Activated naive CD4-positive, alpha-beta T cell (primary cell): ENCODE results near the gene CTDSPL.

ENCODE experiments used
- DNase-seq, 4 experiments: peaks; one replicate each; lab custom pipeline; 2025; lab: John Stamatoyannopoulos, UW

CTDSPL gene

DNA sequence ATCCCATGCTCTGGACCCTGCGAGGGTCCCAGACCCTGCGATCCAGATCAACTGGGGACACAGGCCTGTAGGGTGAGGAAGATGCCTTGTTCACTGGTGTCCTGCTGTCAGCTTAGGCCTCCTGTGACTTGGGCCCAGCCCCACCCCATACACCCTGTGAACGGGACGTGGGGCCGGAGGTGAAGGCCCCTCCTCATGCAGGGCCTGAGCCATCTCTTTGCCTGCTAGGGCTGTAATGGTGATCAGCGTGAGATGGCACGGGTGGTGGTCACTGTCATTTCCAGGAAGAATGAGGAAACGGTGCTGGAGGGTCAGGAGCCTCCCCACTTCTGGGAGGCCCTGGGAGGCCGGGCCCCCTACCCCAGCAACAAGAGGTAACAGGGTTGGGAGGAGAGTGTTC, 141.3 kb downstream of the CTDSPL start:
- no peak for DNase-seq

DNA sequence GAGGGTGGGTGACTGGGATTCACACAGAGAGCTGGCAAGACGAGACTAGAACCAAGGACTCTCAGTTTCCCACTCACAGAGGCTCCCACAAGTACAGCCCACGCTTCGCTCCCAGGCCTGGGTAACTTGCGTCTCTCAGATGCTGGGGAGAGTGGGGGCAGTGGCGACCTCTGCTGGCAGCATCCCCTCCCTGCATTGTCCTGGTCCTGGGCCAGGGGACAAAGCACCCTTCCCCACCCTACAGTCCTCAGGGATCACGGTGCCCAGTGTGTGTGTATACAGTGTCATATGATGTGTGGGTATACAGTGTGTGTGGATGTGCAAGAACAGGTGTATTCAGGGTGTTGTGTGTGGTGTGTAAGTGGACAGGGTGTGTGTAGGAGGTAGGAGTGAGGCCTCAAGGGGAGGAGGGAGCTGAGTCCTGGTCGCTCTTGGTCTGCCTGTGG, 141.7 kb downstream of the CTDSPL start:
- DNase-seq, result peak in 3 of 4 experiments; percentile 28 to 65 (median 51)

DNA sequence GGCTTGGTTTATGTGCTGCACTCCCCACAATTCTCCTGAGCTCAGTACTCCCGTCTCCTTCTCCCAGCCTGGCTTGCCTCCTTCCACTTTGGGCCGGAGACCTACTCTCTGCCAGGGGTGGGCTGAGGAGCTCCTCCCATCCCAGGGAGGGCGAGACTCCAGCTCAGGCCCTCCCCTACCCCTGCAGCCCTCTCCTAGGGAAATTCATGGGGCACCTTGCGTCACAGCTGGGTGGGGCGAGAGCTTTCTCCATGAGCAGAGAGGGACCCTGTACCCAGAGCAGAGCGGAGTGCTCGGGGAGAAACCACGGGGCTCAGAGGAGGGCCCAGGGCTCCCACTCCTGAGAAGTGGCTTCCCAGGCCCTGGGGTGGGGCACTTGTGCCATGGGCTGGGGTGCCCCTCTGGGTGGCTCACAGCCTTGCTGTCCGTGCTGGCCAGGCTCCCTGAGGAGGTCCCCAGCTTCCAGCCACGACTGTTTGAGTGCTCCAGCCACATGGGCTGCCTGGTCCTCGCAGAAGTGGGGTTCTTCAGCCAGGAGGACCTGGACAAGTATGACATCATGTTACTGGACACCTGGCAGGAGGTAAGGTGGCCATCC, 142.2 kb downstream of the CTDSPL start:
- DNase-seq, result no peak

DNA sequence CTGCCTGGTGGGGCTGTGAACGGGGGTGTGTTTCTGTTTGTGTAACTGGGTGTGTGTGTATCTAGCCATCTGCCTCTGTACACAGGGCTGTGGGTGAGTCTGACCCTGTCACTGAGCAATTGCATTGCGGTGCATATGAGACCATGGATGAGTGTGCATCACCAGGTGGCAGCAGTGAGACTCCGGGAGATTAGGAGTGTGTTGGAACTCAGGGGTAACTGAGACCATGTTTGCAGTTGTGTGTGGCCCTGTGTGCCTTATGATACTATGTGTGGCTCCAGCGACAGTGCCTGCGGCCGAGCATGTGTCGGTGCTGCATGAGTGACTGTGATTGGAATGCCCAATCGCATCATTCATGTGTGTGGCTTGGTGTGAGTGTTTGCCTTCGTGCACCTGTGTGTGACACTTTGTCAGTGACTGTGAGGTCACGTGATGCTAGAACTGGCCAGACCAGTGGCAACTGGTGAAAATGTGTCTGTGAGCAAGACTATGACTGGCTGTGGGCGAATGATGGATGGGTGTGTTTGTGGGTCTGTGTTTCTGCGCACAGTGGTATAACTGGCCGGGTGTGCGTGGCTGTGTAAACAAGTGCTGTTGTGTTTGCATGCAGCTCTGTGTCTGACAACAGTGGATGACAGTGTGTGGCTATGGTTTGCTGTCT, 142.9 kb downstream of the CTDSPL start:
- DNase-seq, result peak in 1 of 4 experiments; percentile 46

DNA sequence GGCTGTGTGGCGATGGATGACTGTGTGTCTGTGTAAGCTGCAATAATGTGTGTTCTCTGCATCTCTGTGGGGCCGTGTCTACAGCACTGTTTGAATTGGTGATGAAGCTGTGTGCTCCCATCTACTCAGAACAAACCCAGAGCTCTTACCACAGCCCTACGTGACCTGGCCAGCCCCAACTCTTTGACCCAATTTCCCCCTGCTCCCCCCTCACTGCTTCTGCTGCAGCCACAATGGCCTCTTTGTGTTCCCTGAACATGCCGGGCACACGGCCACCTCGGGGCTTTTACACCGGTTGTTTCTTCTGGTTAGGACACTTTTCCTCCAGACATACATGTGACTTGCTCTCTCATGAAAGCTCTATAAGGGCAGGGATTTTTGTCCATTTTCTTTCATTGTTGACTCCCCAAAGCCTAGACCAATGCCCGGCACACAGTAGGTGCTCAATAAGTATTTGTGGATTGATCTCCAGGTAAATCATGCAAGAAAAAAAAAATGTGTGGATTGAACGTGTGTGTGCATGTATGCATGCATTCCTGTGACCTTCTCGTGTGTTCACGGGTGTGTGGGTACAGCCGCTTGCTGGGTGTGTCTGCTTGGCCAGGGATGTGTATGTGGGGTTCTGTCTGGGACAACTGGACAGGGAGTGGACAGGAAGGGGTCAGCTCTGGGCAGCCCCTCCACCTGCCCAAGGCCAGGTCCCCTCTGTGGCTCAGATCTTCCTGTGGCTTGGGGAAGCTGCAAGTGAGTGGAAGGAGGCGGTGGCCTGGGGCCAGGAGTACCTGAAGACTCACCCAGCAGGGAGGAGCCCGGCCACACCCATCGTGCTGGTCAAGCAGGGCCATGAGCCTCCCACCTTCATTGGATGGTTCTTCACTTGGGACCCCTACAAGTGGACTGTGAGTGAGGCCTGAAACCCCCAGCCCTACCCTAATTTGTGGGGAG, 143.7 kb downstream of the CTDSPL start:
- no peak for DNase-seq

DNA sequence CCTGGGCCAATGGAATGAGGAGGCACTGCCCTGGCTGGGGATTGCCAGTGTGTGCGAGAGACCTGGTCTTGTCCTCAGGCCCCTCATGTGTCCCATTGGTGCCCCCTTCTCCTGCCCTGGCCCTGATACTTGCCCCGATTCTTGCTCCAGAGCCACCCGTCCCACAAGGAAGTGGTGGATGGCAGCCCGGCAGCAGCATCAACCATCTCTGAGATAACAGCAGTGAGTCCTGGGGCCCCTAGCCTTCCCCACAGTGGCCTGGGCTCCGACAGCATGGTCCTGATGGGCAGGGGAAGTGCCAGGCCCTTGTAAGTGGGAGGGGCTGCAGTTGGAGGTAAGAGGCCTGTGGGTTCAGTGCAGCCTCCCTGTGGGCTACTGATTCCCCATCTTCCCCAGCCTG, 144.4 kb downstream of the CTDSPL start:
- no peak for DNase-seq

DNA sequence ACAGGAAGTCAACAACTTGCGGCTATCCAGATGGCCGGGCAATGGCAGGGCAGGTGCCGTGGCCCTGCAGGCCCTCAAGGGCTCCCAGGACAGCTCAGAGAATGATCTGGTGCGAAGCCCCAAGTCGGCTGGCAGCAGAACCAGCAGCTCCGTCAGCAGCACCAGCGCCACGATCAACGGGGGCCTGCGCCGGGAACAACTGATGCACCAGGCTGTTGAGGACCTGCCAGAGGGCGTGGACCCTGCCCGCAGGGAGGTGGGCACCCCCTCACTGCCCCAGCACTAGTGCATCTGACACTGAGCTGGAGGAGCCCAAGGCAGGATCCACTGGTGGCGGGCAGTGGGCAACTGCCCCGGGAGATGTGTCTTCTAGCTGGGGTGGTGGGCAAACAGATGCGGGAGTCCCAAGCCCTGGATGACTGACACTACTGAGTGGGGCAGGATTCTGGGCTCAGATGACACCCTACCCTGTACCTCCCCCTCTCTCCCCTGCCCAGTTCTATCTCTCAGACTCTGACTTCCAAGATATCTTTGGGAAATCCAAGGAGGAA, 144.8 kb downstream of the CTDSPL start:
- DNase-seq, result no peak

DNA sequence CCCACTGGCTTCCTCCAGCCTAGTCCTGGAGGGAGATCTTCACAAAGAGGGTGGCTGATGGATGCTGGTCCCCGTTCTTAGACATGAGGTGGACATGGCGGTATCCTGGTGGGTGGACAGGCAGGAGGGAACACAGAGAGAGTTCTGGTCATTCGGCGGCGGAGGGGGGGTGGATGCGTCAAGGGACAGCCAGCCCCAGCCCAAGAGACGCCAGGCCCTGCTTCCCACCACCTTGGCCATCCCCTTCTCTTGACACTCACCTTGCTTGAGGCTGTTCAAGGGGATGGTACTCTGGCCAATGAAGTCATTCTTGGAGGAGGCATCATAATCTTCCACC, 146.0 kb downstream of the CTDSPL start:
- DNase-seq, result no peak

DNA sequence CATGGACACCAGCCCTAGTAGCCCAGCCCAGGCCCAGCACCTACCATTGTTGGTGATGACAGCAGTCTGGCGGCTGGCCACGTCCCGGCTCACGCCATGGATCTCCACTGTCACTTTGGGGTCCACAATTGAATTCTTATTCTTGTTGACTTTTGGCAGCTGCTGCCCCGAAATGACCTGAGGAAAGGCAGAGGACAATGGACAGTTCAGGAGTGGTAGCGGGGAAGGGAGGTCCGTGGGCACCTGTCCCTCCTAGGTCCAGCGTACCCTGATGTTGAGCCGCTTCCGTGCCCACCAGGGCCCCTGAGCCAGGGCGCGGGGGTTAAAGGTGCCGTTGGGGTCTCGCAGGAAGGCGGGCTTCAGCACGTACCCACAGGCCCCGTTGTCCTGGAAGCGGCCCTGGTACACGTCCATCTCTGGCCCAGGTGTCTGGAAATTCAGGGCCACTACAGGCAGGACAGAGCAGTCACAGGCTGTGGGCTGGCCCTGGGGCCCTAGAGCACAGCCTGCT, 146.6 kb downstream of the CTDSPL start:
- DNase-seq, result no peak

DNA sequence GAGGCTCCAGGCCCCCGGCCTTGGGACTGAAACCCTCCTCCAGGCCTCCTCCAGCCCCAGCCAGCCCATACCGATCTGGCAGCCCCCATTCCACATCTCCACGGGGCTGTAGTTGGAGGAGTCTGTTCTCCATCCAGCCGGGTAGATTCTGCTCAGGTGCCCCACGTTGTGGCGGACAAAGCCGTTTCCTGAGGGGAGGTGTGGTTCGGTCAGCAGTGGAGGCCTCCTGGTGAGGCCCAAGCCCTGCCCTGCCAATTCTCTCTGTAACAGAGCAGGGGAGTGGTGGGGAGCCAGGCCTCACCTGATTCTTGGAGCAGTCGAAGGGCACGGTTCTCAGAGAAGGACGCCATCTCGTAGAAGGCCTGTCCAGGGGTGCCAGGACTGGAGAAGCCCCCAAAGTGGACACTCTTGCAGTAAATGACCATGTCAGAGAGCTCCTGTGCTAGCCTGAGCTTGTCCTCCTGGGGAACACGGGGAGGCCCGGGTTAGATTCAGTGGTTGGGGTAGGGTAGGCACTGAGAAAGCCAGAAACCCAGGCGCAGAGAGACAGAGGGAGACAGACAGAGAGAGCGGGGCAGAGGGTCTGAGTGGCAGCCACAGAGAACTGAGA, 147.4 kb downstream of the CTDSPL start:
- DNase-seq, result no peak

DNA sequence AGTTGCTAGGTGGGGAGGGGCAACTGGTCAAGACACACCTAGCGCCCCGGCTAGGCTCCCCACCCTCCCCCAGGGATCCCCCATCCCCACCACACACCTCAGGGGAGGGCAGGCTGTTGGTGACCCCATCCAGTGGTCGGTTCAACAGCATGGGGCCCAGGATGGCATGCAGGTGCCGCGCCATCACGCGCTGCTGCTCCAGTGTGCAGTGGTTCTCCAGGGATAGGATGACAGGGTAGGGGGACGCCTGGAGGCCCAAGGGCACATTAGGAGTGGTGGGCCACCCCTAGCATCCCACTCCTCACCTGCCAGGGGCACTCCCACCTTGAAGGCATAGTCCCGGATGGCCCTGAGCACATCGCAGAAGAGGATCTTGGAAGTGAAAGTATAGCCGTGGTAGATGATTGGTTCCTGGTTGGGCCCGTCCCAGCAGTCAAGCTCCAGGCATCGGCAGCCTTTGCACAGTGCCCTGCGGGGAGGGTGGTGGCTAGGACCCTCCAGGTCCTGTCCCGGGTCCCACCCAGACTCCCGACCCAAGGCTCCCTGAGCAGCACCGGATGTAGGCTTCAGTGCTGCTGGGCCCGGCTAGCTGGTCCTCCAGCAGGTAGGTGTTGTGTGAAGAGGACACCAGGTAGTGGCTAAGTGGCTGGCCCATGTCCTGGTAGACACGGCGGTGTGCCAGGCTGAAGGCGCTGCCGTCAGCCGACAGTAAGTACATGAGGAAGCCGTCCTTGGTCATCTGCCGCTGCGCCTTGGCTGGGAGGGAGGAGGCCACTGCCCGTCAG, 148.3 kb downstream of the CTDSPL start:
- DNase-seq, result no peak

DNA sequence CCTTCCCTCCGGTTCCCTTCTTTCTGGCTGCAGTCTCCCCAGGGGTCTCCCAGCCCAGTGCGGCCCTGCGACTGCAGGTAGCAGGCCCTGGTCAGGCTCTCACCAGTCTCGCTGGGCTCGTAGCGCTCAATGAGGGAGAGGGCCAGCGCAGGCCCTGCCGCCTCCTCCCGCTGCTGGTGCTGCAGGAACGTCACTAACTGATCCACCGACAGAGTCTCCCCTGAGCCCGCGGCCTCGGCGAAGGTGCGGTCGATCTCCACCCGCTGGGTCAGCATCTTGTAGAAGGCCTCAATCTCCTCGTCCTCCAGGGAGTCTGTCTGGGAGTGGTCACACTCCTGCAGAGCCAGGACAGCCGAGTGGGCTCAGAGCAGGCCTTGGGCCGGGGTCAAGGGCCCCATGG, 149.4 kb downstream of the CTDSPL start:
- no peak for DNase-seq

DNA sequence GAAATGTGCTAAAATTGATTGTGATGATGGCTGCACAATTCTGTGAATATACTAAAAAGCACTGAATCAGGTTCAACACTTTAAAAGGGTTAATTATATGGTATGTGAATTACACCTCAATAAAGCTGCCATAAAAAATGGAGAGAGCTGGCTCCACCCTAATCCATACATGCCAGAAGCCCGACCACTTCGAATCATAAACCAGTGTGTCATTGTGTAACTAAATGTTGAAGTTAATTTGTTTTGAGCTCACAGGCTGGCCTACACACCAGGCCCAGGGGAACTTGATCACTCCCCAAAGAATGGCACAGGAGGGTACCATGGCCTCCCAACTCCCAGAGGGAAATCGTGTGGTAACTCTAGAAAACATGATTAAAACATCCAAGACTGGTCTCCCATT, 153.8 kb downstream of the CTDSPL start:
- DNase-seq, result no peak

DNA sequence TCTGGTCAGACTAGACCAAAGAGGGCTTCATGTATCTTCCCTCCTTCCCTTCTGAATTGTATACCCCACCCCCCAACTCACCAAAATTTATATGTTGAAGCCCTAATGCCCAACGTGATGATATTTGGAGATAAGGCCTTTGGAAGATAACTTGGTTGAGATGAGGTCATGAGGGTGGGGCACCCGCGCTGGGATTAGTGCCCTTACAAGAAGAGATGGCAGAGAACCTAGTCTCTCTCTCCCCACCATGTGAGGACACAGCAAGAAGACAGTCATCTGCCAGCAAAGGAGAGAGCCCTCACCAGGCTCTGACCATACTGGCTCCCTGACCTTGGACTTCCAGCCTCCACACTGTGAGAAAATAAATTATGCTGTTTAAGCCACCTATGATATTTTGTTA, 154.3 kb downstream of the CTDSPL start:
- DNase-seq, result no peak

DNA sequence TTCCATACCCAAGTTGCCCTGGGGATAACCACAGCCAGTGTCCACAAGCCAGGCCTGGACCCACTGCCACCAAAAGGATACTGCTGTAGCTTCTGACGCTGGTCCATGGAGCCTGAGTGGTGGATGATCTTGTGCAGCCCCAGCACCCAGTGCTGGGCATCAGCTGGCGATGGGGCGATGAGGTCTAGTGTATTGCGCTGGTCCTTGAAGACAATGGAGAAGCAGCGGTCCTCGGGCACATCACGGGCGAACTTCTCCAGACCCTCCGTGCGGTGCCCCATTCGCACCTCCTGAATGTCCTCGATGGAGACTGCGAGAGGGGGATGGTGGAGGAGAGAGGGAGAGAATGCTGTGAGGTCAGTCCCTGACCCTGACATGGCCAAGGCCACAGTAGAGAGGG, 154.7 kb downstream of the CTDSPL start:
- no peak for DNase-seq

DNA sequence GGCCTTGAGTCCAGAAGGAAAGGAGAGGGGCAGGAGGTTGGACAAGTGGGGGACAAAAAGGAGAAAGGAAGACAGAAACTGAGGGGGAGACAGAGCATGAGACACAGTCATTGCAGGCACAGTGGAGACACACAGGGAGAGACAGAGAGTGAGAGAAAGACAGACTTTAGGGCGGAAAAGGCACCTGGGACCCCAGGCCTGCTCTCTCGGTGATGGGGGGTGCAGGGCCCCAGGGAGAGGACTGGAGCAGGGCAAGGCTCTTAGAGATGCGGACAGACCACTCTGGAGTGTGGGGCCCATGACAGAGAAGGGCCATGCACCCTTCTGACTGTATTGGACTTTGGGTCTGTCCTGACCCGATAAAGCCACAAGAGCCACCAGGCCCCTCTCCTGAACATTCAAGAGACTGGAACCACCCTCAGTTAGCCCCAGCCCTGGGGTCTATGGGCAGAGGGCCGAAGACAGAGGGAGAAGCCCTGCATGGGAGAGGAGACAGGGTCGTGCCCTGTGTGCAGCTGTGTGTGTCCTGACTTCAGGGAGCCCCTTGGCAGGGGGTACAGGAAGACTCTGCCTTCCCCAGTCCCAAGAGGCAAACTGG, 155.3 kb downstream of the CTDSPL start:
- DNase-seq, result no peak

DNA sequence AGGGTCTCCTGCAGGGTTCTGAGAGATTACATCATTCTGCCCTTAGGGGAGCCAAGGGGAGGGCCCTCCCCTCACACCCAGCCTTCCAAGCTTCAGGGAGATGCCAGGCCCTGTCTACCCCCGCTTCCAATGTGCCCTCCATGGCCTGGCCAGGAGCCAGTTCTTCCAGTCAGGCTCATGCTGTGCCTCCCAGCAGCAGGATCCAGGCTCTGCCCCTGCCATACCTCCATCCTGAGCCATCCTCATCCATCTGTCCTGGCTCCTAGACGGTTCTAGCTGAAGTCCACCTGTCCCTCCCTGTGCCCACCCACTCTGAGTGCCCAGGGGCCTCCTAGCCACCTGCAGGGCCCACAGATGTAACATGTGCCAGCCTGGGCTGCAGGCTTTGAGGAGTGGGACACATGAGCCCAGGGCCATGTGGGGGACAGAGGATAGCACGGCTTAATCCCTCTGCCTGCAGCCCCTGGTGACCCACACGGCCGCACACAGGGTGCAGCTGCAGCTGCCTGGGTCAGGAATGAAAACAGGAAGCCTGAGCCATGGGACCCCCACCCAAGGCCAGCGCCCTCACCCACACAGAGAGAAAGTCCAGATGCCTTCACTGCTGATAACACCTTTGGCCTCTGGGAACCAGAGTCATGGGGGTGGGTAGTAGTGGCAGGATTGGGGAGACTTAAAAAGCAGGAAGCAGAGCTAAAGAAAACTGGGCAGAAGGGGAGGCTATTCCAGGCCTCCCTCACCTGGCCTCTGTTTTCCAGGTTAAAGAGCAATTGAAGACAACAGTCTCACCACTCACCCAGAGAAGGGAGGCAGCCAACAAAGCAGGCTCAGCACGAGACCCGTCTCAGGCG, 156.0 kb downstream of the CTDSPL start:
- no peak for DNase-seq

DNA sequence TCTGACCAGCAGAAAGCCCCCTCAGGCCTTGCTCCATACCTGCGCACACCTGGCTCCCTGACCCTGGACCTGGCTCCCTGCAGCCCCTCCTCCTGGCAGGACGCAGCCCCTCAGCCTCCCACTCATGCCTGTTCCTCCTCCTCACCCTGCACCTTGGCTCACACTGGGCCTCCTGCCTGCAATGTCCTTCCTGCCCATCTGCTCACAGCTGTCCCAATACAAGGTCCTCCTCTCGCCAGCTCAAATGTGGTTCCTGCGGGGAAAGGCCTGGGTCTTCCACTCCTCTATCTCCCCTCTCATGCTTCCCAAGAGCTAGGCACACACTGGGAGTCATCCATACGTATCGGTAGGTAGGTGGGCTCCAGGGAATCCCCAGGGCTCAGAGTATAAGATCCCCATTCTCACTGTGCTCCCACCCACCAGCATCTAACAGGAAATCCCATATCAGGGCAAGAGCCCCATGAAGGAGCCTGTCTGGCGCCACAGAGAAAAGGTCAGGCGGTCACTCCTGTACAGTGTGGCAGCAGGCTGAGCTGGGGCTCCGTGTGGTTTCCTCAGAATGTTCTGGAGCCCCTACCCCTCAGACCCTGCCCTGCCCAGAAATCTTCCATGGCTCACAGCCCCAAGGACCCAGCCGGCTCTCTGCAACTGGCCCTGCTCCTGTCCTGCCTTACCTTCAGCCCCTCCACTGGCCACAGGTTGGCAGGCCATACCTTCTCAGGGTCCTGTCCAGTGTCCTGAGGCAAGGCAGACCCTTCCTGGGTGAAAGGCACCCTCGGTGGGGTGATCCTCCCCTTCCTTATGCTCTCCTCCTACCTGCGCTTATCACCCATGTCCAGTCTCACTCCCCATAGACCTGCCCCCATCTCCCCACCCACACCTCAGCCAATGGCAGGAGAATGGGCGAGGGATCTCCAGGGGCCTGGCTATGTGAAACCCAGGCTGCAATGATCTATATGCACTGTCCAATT, 156.9 kb downstream of the CTDSPL start:
- DNase-seq, result no peak
